Upper lobe of left lung (tissue), 6 donors: Measurements from ENCODE around the gene S100A1. TPM values are rescaled to one million over a fixed set of nuclear protein-coding genes. Genes with fewer than 3 reads are reported as not detected.

Source experiments
- ATAC-seq, 2 donors: fragments of 200-7000 bp; cut with Tn5 transposase; one replicate each; pipeline ENCODE4 v1.9.1; 2022; ENCODE audit warnings: mild to moderate bottlenecking in 2 of 2, moderate library complexity in 2 of 2; ENCODE audit not compliant: low FRiP score in 2 of 2
- DNase-seq, 2 donors: peaks; one replicate each; pipeline ENCODE4 v3.0.0-alpha.2; 2019 to 2020
- H3K27ac ChIP-seq, 4 donors: fragments of 200-600 bp; sonication (generic); one replicate each; pipeline ENCODE4 v1.5.1; 2016 to 2019
- H3K27me3 ChIP-seq, 4 donors: fragments of 200-600 bp; sonication (generic); one replicate each; pipeline ENCODE4 v1.5.1; 2017 to 2019
- H3K36me3 ChIP-seq, 4 donors: fragments of 200-600 bp; sonication (generic); one replicate each; pipeline ENCODE4 v1.5.1; 2016 to 2019
- H3K4me1 ChIP-seq, 4 donors: fragments of 200-600 bp; sonication (generic); one replicate each; pipeline ENCODE4 v1.5.1; 2018 to 2019
- H3K4me3 ChIP-seq, 4 donors: fragments of 200-600 bp; sonication (generic); one replicate each; pipeline ENCODE4 v1.5.1; 2017 to 2019; ENCODE audit warnings: mild to moderate bottlenecking in 2 of 4, moderate library complexity in 1 of 4
- H3K9me3 ChIP-seq, 4 donors: fragments of 200-600 bp; sonication (generic); one replicate each; pipeline ENCODE4 v1.5.1; 2018 to 2019
- CTCF ChIP-seq, 6 experiments: fragments of 450-650 bp in 4 of 6; fragments of 200-600 bp in 2 of 6; sonication (generic) in 2 of 6; IDR thresholded peaks; one replicate each; pipeline ENCODE4 v1.5.1; 2016 to 2019; ENCODE audit warnings: antibody characterized with exemption in 6 of 6
- EP300 ChIP-seq, 4 donors: sonication (generic); formaldehyde crosslinking; IDR thresholded peaks; one replicate each; pipeline ENCODE4 v1.5.1; 2017; ENCODE audit warnings: antibody characterized with exemption in 4 of 4, control low read depth in 2 of 4
- POLR2A ChIP-seq, 4 donors: fragments of 450-650 bp; IDR thresholded peaks; one replicate each; pipeline ENCODE4 v1.5.1; 2016 to 2017; ENCODE audit warnings: antibody characterized with exemption in 4 of 4, mild to moderate bottlenecking in 2 of 4
- POLR2AphosphoS5 ChIP-seq, 2 donors: sonication (generic); formaldehyde crosslinking; IDR thresholded peaks; one replicate each; pipeline ENCODE4 v1.5.1; 2017; ENCODE audit warnings: antibody characterized with exemption in 2 of 2
- WGBS, 2 donors: methylation state at CpG; one replicate each; pipeline ENCODE4 v1.1.5; 2017 to 2018; 5-methylcytosine and 5-hydroxymethylcytosine counted together
- total RNA-seq, 6 donors: library from RNA; depleted of rRNA in 4 of 6; stranded (reverse); fragments of >200 nt in 4 of 6; gene quantifications; one replicate each; pipeline versions ENCODE4 v1.1.0 to v1.2.1, GENCODE V29; 2016 to 2021
- donor health status: DM: no; HTN: no; CAD: no; lungs with moderate emphysema.
- donor health status: DM: no; HTN: yes; CAD: no; lungs with severe emphysema.

Gene S100A1
- total RNA-seq, 6 donors from 2014 or later: 1.1 TPM; not detected in 5

GRCh38 chr1:153651771-153652170 is 23.5 kb downstream of the S100A1 start:
- H3K9me3 ChIP-seq: no peaks in the 10 kb centered on the region
- peaks cover 6 to 23% (median 16%) of the 10 kb centered on the region in 4 donors for H3K4me1 ChIP-seq
- 63 to 90% methylated on average over 1 of the region's 1 CpG for WGBS, 2 donors
- H3K27ac ChIP-seq: no peak overlapping the region
- H3K27me3 ChIP-seq: no peaks in the 10 kb centered on the region
- no peak overlapping the region for H3K4me3 ChIP-seq
- TF ChIP-seq EP300 (IDR thresholded peaks at IDR 0.05) (no peak), CTCF (IDR thresholded peaks at IDR 0.05) (no peak), POLR2AphosphoS5 (IDR thresholded peaks at IDR 0.05) (no peak), POLR2A (IDR thresholded peaks at IDR 0.05) (no peak)
- ATAC-seq (no peak), DNase-seq (no peak)
- H3K36me3 ChIP-seq: peaks cover 0 to 4% (median 2%) of the 10 kb centered on the region in 4 donors

- Histone ChIP-seq H3K4me1 (peaks cover 6 to 17% (median 9%) of the 10 kb centered on the region in 4 donors), H3K9me3 (no peaks in the 10 kb centered on the region), H3K27ac (peak overlapping the region; percentile 32 to 74 (median 66)), H3K36me3 (no peaks in the 10 kb centered on the region), H3K4me3 (no peak overlapping the region), H3K27me3 (no peaks in the 10 kb centered on the region)
- DNase-seq (peak in 1 of 2 donors; percentile 56), ATAC-seq (peak; percentile 58 to 79)
- WGBS, 2 donors: 31 to 63% methylated on average over 3 of the region's 3 CpGs
- TF ChIP-seq EP300 (IDR thresholded peaks at IDR 0.05) (no peak), POLR2A (IDR thresholded peaks at IDR 0.05) (no peak), POLR2AphosphoS5 (IDR thresholded peaks at IDR 0.05) (no peak), CTCF (IDR thresholded peaks at IDR 0.05) (no peak)
Measured at GRCh38 chr1:153652805-153653500, 24.7 kb downstream of the S100A1 start.

GRCh38 chr1:153655333-153655732 is 27.1 kb downstream of the S100A1 start:
- H3K36me3 ChIP-seq: no peaks in the 10 kb centered on the region
- no peaks in the 10 kb centered on the region for H3K9me3 ChIP-seq
- no peak for ATAC-seq
- 59 to 82% methylated on average over 3 of the region's 3 CpGs for WGBS, 2 donors
- DNase-seq: peak in 1 of 2 donors; percentile 69
- peak overlapping the region in 2 of 4 donors; percentile 44 to 68 for H3K27ac ChIP-seq
- peaks cover 15 to 28% (median 21%) of the 10 kb centered on the region in 4 donors for H3K4me1 ChIP-seq
- H3K27me3 ChIP-seq: no peaks in the 10 kb centered on the region
- no peak overlapping the region for H3K4me3 ChIP-seq
- TF ChIP-seq EP300 (IDR thresholded peaks at IDR 0.05) (no peak), CTCF (IDR thresholded peaks at IDR 0.05) (no peak), POLR2A (IDR thresholded peaks at IDR 0.05) (no peak), POLR2AphosphoS5 (IDR thresholded peaks at IDR 0.05) (no peak)

- Histone ChIP-seq H3K4me1 (peaks cover 8 to 18% (median 13%) of the 10 kb centered on the region in 4 donors), H3K27me3 (no peaks in the 10 kb centered on the region), H3K36me3 (peaks cover 15 to 31% (median 29%) of the 10 kb centered on the region in 4 donors), H3K9me3 (no peaks in the 10 kb centered on the region), H3K27ac (peak within 1 kb of the TSS; percentile 92 to 99 (median 94)), H3K4me3 (peak within 1 kb of the TSS; percentile 48 to 95 (median 77))
- peak; percentile 93 to 98 for DNase-seq
- TF ChIP-seq POLR2A (IDR thresholded peaks at IDR 0.05) (peak in 3 of 4 donors; percentile 35 to 83 (median 47)), CTCF (IDR thresholded peaks at IDR 0.05) (peak in 3 of 6 experiments; percentile 19 to 23 (median 20)), EP300 (IDR thresholded peaks at IDR 0.05) (peak in 1 of 4 donors; percentile 66), POLR2AphosphoS5 (IDR thresholded peaks at IDR 0.05) (peak; percentile 82 to 83)
- 3 to 10% methylated on average over 10 to 51 of the region's 53 CpGs for WGBS, 2 donors
- ATAC-seq: peak; percentile 97 to 99
Measured at GRCh38 chr1:153658400-153659174, 30.4 kb downstream of the S100A1 start, which contains the start of gene SNAPIN. SNAPIN (plus strand) TSS chr1:153658703; CDS start chr1:153658744, 41 bp downstream.
